Measurements from ENCODE around the gene CFLAR.
"Not testable (repeated sequence)": the region's sequence is repeated elsewhere in the genome, so short reads cannot be mapped to it uniquely, and the experiment has no call there.

Gene CFLAR

GRCh38 chr2:201183365-201183727 is 67.4 kb downstream of the CFLAR start:
- no peak for DNase-seq (ENCODE audit: low spot score)

DNA sequence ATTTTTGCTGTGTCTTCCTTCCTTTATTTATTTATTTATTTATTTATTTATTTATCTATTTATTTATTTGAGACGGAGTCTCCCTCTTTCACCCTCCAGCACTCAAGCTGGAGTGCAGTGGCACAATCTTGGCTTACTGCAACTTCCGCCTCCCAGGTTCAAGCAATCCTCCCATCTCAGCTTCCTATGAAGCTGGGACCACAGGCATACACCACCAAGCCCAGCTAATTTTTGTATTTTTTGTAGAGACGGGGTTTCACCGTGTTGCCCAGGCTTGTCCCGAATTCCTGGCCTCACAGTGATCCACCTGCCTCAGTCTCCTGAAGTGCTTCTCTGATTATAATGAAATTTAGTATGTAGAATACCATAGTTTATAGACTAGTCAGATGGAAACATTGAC is 67.9 kb downstream of the CFLAR start:
- not testable (repeated sequence) for DNase-seq (ENCODE audit: low spot score)

- not testable (repeated sequence) for DNase-seq (ENCODE audit: low spot score)
Measured at GRCh38 chr2:201184248-201184647, 68.3 kb downstream of the CFLAR start.

GRCh38 chr2:201185863-201186262 is 69.9 kb downstream of the CFLAR start:
- DNase-seq (ENCODE audit: low spot score), result no peak

DNA sequence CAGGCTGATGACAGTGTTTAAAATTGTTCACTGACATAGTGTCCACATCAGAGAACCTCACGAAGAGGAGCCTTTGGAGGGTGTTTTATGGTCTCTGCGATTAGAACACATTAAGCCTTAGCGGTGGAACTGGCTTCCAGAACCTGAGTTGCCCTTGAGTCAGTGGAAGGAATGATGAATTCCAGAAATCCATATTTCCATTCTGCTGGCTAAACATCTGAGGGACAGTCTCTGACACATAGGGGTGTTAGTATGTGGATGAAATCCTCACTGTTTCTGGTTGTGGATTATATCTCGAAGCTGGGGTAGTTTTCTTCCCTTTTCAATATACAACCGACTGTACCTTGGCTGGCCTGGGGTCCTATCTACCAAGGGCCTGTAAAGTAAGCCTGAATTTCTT is 71.0 kb downstream of the CFLAR start:
- no peak for DNase-seq (ENCODE audit: low spot score)

GRCh38 chr2:201188449-201188848 is 72.5 kb downstream of the CFLAR start:
- DNase-seq (ENCODE audit: low spot score), result no peak

DNA sequence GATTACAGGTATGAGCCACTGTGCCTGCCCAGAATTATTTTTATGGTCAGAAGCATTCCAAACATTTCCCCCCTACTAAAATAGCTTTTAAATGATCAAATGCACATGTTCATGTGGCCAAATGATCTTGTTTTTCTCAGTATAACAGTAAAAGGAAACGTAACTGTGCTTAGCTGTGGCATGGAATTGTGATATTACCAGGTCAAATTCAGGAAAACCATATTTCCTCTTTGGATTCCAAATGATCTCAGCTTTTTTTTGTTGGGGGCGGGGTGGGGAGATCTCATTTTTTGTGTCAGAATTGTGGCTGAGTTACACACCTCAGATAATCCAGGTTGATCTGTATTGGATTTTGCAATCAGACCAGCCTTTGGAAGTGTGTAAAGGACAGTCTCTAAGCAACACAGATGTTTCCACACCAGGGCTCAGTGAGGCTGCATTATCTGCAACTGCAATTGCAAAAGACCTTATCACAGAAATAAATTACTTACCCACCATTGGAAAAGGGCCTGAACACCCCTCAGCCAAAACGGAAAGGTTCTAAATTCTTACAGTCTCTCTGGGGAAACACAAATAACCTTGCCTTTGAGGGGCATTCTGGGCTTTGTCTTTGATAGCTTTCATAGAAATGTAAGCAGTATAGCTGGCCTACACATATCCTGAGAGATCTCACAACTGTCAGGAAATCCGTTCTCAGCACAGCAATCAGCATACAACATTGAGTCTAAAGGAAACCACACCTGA is 75.3 kb downstream of the CFLAR start:
- no peak for DNase-seq (ENCODE audit: low spot score)

GRCh38 chr2:201194097-201194496 is 78.1 kb downstream of the CFLAR start:
- no peak for DNase-seq (ENCODE audit: low spot score)

DNA sequence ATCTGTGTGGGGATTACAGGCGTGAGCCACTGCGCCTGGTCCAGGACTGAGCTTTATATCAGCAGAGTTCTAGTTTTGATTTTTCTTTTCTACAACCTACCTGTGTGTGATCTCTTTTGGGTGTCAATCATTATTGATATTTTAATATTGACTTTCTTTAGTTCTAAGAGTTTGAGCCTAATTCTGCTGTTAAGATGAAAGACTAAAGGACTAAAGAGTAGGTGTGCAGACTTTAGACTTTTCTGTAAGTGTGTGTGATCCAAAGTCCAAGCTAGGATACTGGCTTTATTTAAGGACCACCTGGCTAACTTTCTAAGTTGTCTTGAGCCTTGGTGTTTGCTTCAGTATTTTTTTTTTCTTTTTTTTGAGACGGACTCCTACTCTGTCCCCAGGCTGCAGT is 79.4 kb downstream of the CFLAR start:
- DNase-seq (ENCODE audit: low spot score), result no peak

DNA sequence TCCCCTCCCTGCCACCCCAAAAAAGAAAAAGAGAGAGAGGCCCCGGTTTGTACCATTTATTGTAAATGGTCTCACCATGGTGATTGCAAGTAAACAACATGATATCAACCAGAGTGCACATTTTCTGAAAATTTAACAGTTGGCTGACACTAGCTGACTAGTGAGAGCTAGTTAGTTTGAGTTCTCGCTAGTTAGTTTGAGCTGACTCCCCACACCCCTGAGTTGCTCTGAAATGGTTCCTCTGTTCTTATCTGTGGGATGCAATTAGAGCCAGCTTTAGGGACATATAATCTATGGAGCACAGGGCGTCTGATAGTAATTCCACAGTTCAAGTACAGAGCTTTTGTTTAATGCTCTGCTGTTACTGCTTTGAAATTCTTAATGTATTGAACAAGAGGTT is 80.0 kb downstream of the CFLAR start:
- DNase-seq (ENCODE audit: low spot score), result no peak

DNA sequence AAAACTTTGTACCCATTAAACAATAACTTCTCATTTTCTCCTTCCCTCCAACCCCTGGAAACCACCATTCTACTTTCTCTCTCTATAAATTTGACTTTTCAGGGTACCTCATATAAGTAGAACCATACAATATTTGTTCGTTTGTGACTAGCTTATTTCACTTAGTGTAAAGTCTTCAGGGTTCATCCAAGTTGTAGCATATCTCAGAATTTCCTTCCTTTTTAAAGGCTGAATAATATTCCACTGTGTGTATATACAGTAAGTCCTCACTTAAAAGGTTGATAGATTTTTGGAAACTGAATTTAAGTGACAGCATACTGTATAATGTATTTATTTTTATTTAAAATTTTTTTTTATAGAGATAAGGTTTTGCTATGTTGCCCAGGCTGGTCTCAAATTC is 80.8 kb downstream of the CFLAR start:
- DNase-seq (ENCODE audit: low spot score), result no peak

DNA sequence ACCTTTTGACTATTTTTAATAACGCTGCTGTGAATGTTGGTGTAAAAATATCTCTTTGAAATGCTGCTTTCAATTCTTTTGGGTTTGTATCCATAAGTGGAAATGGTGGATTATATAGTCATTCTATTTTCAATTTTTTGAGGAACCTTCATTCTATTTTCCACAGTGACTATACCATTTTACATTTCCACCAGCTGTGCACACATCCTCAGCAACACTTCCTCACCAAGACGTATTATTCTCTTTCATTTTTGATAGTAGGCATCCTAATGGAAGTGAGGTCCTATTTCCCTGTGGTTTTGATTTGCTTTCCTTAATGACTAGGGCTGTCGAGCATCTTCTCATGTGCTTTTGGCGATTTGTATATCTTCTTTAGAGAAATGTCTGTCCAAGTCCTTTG is 81.8 kb downstream of the CFLAR start:
- no peak for DNase-seq (ENCODE audit: low spot score)

GRCh38 chr2:201199847-201200246 is 83.9 kb downstream of the CFLAR start:
- DNase-seq (ENCODE audit: low spot score), result no peak

GRCh38 chr2:201200345-201200744 is 84.4 kb downstream of the CFLAR start:
- DNase-seq (ENCODE audit: low spot score), result no peak

DNA sequence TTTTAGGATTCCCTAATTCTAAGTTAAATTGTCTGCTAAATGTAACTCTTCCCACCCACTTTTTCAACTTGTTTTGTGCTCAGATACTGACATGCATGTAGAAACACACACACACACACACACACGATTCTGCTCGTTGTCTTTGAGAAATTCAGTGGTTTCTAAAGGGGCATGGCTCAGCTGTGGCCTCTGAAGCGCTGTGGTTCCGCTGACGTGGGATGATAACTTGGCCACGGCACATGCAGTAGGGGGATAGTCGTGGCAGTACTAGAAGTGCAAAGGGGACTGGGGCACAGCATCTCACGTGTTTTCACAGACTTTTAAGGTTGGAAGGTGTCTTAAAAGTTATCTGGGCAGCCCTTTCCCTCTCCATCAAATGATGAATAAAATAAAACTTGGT is 85.4 kb downstream of the CFLAR start:
- no peak for DNase-seq (ENCODE audit: low spot score)

DNA sequence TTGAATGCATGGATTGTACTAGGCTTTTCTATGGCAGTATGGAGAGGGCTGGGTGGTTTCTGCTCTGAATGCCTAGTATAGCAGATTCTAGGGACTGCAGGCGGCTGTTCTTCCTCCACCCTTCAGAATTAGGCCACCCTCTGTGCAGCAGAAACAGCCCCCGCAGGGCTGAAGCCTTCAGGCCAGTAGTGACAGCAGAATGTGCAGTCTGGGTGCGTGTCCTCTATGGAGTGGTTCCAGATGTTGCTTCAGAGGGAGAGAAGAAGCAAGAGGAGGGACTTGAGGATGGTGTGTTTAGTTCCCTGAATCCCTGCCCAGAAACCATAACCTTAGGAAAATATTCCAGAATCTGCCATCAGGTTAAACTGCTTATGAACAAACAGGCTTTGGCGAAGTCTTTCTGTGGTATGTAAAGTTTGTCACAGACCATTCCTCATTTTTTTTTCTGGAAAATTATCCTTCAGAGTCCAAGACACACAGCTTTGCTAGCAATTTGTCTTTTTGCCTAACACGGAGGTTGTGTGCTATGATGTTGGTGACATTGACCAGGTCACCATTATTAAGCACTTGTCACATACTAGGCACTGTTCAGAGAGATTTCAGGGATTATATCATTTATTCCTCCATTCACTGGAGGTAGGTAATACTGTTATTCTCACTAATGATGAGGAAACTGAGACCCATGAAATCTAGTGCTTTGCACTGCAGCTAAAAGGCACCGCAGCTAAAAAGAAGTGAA is 88.1 kb downstream of the CFLAR start:
- DNase-seq (ENCODE audit: low spot score), result no peak

- no peak for DNase-seq (ENCODE audit: low spot score)
Measured at GRCh38 chr2:201204655-201205514, 88.9 kb downstream of the CFLAR start.

- no peak for DNase-seq (ENCODE audit: low spot score)
Measured at GRCh38 chr2:201205515-201205849, 89.5 kb downstream of the CFLAR start.

- no peak for DNase-seq (ENCODE audit: low spot score)
Measured at GRCh38 chr2:201208563-201209252, 92.7 kb downstream of the CFLAR start.

GRCh38 chr2:201215963-201216362 is 100.0 kb downstream of the CFLAR start:
- DNase-seq (ENCODE audit: low spot score), result no peak

DNA sequence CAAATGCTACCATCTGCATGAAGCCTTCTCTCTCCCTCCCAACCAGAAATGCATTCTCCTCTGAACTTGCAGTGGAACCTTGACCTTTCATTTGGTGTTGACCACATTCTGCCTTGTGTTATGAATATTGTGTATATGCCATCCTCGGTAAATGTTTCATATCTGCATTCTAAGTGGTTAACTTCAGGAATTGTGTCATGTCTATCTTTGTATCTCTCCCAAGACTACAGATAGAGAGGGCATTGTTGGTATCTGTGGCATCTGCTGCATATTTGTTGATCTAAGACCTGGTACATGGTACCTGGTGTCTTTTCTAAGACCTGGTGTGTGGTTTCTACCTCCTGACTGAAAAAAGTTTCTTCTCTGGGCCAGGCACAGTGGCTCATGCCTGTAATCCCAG is 101.0 kb downstream of the CFLAR start:
- no peak for DNase-seq (ENCODE audit: low spot score)

DNA sequence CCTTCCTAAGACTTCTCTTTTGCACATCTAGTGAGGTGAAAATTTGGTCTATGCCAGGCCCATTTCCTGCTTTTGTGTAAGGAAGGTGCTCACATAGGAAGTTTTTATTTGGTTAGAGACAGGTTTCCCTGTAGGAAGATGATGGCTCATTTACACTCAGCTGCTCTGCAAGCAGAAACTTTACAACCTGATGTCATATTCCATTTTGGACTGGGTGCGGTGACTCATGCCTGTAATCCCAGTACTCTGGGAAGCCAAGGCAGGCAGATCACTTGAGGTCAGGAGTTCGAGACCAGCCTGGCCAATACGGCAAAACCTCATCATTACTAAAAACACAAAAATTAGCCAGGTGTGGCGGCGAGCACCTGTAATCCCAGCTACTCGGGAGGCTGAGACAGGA is 102.8 kb downstream of the CFLAR start:
- DNase-seq (ENCODE audit: low spot score), result no peak
